GM23248 (cell line): ENCODE data around the gene SP6. TPM values are rescaled to one million over a fixed set of nuclear protein-coding genes. Genes with fewer than 3 reads are reported as not detected.

Experiments
- DNase-seq: peaks from one replicate; pipeline ENCODE4 v3.0.0-alpha.2; 2015
- H2AFZ ChIP-seq: fragments of 200-600 bp; sonication (generic); 2 replicates; pipeline ENCODE4 v1.6.1; 2016; ENCODE audit warnings: antibody characterized with exemption
- H3F3A ChIP-seq: fragments of 200-600 bp; sonication (generic); 2 replicates; pipeline ENCODE4 v1.6.1; 2016; ENCODE audit warnings: mild to moderate bottlenecking, antibody characterized with exemption, mixed run types; ENCODE audit not compliant: insufficient read depth
- H3K27ac ChIP-seq: fragments of 200-600 bp; sonication (generic); 2 replicates; pipeline ENCODE4 v1.5.1; 2016; ENCODE audit warnings: mild to moderate bottlenecking
- H3K27me3 ChIP-seq: fragments of 200-600 bp; sonication (generic); replicated peaks from 2 replicates; pipeline ENCODE4 v1.6.1; 2016; ENCODE audit warnings: mild to moderate bottlenecking; ENCODE audit not compliant: insufficient read depth
- H3K36me3 ChIP-seq: fragments of 200-600 bp; sonication (generic); 2 replicates; pipeline ENCODE4 v1.6.1; 2016; ENCODE audit warnings: low read depth, mild to moderate bottlenecking
- H3K4me1 ChIP-seq: fragments of 200-600 bp; sonication (generic); 2 replicates; pipeline ENCODE4 v1.6.1; 2016; ENCODE audit warnings: mild to moderate bottlenecking; ENCODE audit not compliant: insufficient read depth
- H3K4me2 ChIP-seq: fragments of 200-600 bp; sonication (generic); one replicate; pipeline ENCODE4 v1.6.1; 2016; ENCODE audit warnings: mild to moderate bottlenecking; ENCODE audit not compliant: unreplicated experiment
- H3K4me3 ChIP-seq: fragments of 200-600 bp; sonication (generic); 2 replicates; pipeline ENCODE4 v1.5.1; 2016; ENCODE audit warnings: mild to moderate bottlenecking
- H3K79me2 ChIP-seq: fragments of 200-600 bp; sonication (generic); 2 replicates; pipeline ENCODE4 v1.6.1; 2016; ENCODE audit warnings: mild to moderate bottlenecking; ENCODE audit not compliant: insufficient read depth
- H3K9ac ChIP-seq: fragments of 200-600 bp; sonication (generic); 2 replicates; pipeline ENCODE4 v1.6.1; 2016; ENCODE audit warnings: mild to moderate bottlenecking
- H3K9me2 ChIP-seq: fragments of 200-600 bp; sonication (generic); 2 replicates; pipeline ENCODE4 v1.6.1; 2016; ENCODE audit warnings: mixed run types, mild to moderate bottlenecking, moderate library complexity; ENCODE audit not compliant: insufficient read depth
- H3K9me3 ChIP-seq: fragments of 200-600 bp; sonication (generic); one replicate; pipeline ENCODE4 v1.6.1; 2017; ENCODE audit warnings: low read depth
- H4K20me1 ChIP-seq: fragments of 200-600 bp; sonication (generic); 2 replicates; pipeline ENCODE4 v1.6.0; 2016; ENCODE audit not compliant: insufficient read depth
- EZH2 ChIP-seq: fragments of 200-600 bp; sonication (generic); IDR thresholded peaks from 2 replicates; pipeline ENCODE4 v1.6.1; 2018; ENCODE audit warnings: antibody characterized with exemption, mild to moderate bottlenecking; ENCODE audit not compliant: insufficient read depth, poor library complexity, severe bottlenecking
- EZH2phosphoT487 ChIP-seq: fragments of 200-600 bp; sonication (generic); IDR thresholded peaks from 2 replicates; pipeline ENCODE4 v1.6.1; 2018; ENCODE audit warnings: antibody characterized with exemption, moderate library complexity, mild to moderate bottlenecking, low read depth; ENCODE audit not compliant: insufficient read depth
- WGBS, 2 experiments: methylation state at CpG; one replicate each; pipeline ENCODE4 v1.1.6; 2015 to 2017; ENCODE audit warnings: low lambda C conversion rate in 2 of 2, low coverage in 1 of 2; ENCODE audit errors: missing lambda C conversion rate in 2 of 2; 5-methylcytosine and 5-hydroxymethylcytosine counted together
- in situ Hi-C: fragments of 300-500 bp; cut with MboI; formaldehyde crosslinking; loops from 2 replicates; pipeline ENCODE4 v1.15.0; 2020
- polyA plus RNA-seq: library from polyadenylated mRNA; unstranded; fragments of >200 nt; fragmentation: Nextera tagmentation; extraction: Ambion mirVana; gene quantifications from 2 replicates; pipeline ENCODE4 v1.2.1, GENCODE V29; 2016
- total RNA-seq: library from RNA; depleted of rRNA; stranded (reverse); fragments of >200 nt; shearing (Covaris generic); gene quantifications from 2 replicates; pipeline ENCODE4 v1.2.3, GENCODE V29; 2014

The SP6 gene
- total and polyA plus RNA-seq, 2 experiments from 2014 or later: not detected

- peak overlapping the region; percentile 34 for H3K27ac ChIP-seq
- no peaks in the 10 kb centered on the region for H3K9me2 ChIP-seq
- TF ChIP-seq EZH2phosphoT487 (no peak), EZH2 (no peak)
- H3K27me3 ChIP-seq: no peaks in the 10 kb centered on the region
- no peaks in the 10 kb centered on the region for H4K20me1 ChIP-seq
- H3K36me3 ChIP-seq: no peaks in the 10 kb centered on the region; the same call in 1 of the 2 replicates
- H2AFZ ChIP-seq: peak overlapping the region; percentile 81
- H3F3A ChIP-seq: peaks cover 13% of the 10 kb centered on the region; the same call in 1 of the 2 replicates
- peak overlapping the region; percentile 75 for H3K4me2 ChIP-seq
- H3K79me2 ChIP-seq: peaks cover 27% of the 10 kb centered on the region
- in situ Hi-C loops: no loop called here
- peaks cover 9% of the 10 kb centered on the region; the same call in 1 of the 2 replicates for H3K4me1 ChIP-seq
- H3K9me3 ChIP-seq: no peaks in the 10 kb centered on the region
- H3K9ac ChIP-seq: peak overlapping the region; percentile 81
- WGBS, 2 experiments: 12 to 18% methylated on average over 7 of the region's 7 CpGs
- peak; percentile 22 for DNase-seq
- H3K4me3 ChIP-seq: peak overlapping the region; percentile 86
Measured at GRCh38 chr17:47831934-47832327, 19.0 kb downstream of the SP6 start.

GRCh38 chr17:47831003-47831933 lies 19.7 kb downstream of the SP6 start, which contains the start of the genes LRRC46 and MRPL10:
Gene LRRC46, plus strand, starts transcription at chr17:47831670. Its CDS starts 320 bp downstream, at chr17:47831990.
Gene MRPL10, minus strand, starts transcription at chr17:47831541. Its CDS starts 30 bp downstream, at chr17:47831511.
- no peaks in the 10 kb centered on the region for H3K27me3 ChIP-seq
- peaks cover 9% of the 10 kb centered on the region; the same call in 1 of the 2 replicates for H3K4me1 ChIP-seq
- in situ Hi-C loops: no loop called here
- TF ChIP-seq EZH2 (no peak), EZH2phosphoT487 (no peak)
- H3F3A ChIP-seq: peaks cover 13% of the 10 kb centered on the region; the same call in 1 of the 2 replicates
- peak within 1 kb of the TSS; percentile 81 for H2AFZ ChIP-seq
- peak; percentile 97 for DNase-seq
- WGBS, 2 experiments: 1% methylated on average over 32 to 42 of the region's 42 CpGs
- H3K9ac ChIP-seq: peak within 1 kb of the TSS; percentile 81
- peaks cover 27% of the 10 kb centered on the region for H3K79me2 ChIP-seq
- peak within 1 kb of the TSS; percentile 63 for H3K27ac ChIP-seq
- H3K4me3 ChIP-seq: peak within 1 kb of the TSS; percentile 86
- H3K4me2 ChIP-seq: peak within 1 kb of the TSS; percentile 75
- H3K9me3 ChIP-seq: no peaks in the 10 kb centered on the region
- no peaks in the 10 kb centered on the region for H3K9me2 ChIP-seq
- H3K36me3 ChIP-seq: peaks cover 1% of the 10 kb centered on the region; the same call in 1 of the 2 replicates
- H4K20me1 ChIP-seq: no peaks in the 10 kb centered on the region

- peak overlapping the region; percentile 86 for H3K4me3 ChIP-seq
- no peaks in the 10 kb centered on the region for H3K9me3 ChIP-seq
- peak overlapping the region; percentile 75 for H3K4me2 ChIP-seq
- DNase-seq: no peak
- H3K36me3 ChIP-seq: peaks cover 5% of the 10 kb centered on the region; the same call in 1 of the 2 replicates
- no peaks in the 10 kb centered on the region for H3K9me2 ChIP-seq
- no peaks in the 10 kb centered on the region for H4K20me1 ChIP-seq
- H3K79me2 ChIP-seq: peaks cover 27% of the 10 kb centered on the region
- peak overlapping the region; percentile 63 for H3K27ac ChIP-seq
- in situ Hi-C loops: no loop called here
- H3K27me3 ChIP-seq: no peaks in the 10 kb centered on the region
- peaks cover 9% of the 10 kb centered on the region; the same call in 1 of the 2 replicates for H3K4me1 ChIP-seq
- WGBS, 2 experiments: 71 to 73% methylated on average over 16 to 18 of the region's 18 CpGs
- peaks cover 13% of the 10 kb centered on the region; the same call in 1 of the 2 replicates for H3F3A ChIP-seq
- TF ChIP-seq EZH2 (no peak), EZH2phosphoT487 (no peak)
- peak overlapping the region; percentile 81 for H2AFZ ChIP-seq
- peak overlapping the region; percentile 81 for H3K9ac ChIP-seq
Measured at GRCh38 chr17:47830396-47831002, 20.5 kb downstream of the SP6 start.

DNA sequence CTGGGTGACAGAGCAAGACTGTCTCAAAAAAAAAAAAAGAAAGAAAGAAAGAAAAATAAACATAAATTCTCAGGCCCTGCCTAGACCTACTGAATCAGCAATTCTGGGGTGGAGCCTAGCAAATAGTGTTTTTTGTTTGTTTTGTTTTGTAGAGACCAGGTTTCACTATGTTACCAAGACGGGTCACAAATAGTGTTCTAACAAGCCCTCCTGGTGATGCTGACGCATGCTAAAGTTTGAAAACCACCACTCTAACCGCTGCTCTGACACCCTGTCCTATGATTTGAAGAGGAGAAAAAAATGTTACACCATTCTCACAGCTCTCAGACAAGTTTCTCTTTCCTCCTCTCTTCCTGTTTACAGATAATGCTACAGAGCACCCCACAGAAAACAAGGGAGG lies 21.1 kb downstream of the SP6 start:
- H3K4me3 ChIP-seq: peak overlapping the region; percentile 86; the same call in 1 of the 2 replicates
- peaks cover 27% of the 10 kb centered on the region for H3K79me2 ChIP-seq

More for the DNA sequence above, 21.1 kb downstream of the SP6 start:
- Histone ChIP-seq H3K27me3 (no peaks in the 10 kb centered on the region), H3K9ac (peak overlapping the region; percentile 81; the same call in 1 of the 2 replicates), H3K36me3 (peaks cover 7% of the 10 kb centered on the region; the same call in 1 of the 2 replicates), H3K4me2 (peak overlapping the region; percentile 75), H3K9me3 (no peaks in the 10 kb centered on the region), H3F3A (peaks cover 13% of the 10 kb centered on the region; the same call in 1 of the 2 replicates), H4K20me1 (no peaks in the 10 kb centered on the region), H3K4me1 (peaks cover 9% of the 10 kb centered on the region; the same call in 1 of the 2 replicates), H3K9me2 (no peaks in the 10 kb centered on the region), H2AFZ (no peak overlapping the region), H3K27ac (no peak overlapping the region)
- TF ChIP-seq EZH2phosphoT487 (no peak), EZH2 (no peak)
- DNase-seq: no peak
- in situ Hi-C loops: no loop called here
- WGBS, 2 experiments: 66 to 73% methylated on average over 3 of the region's 3 CpGs
